ENCODE data around the gene MN1.

MN1 gene

GRCh38 chr22:27725661-27726060 lies 75.9 kb downstream of the MN1 start:
- no peaks in the 10 kb centered on the region for H3K27me3 ChIP-seq (ENCODE audit: insufficient read depth, low read length)
- H3K4me1 ChIP-seq (ENCODE audit: insufficient read depth, low read length): peaks cover 22% of the 10 kb centered on the region
- no peak overlapping the region for H3K27ac ChIP-seq (ENCODE audit: low read length)
- H3K36me3 ChIP-seq (ENCODE audit: insufficient read depth, low read depth, low read length): 0 out of 2 replicates have a peak, but pooled peaks cover 5% of the 10 kb centered on the region
- no peak overlapping the region for H3K4me3 ChIP-seq (ENCODE audit: low read length)
- no peak overlapping the region for H3K9ac ChIP-seq (ENCODE audit: low read depth, low read length)
- no peaks in the 10 kb centered on the region; the same call in 1 of the 2 replicates for H3K9me3 ChIP-seq (ENCODE audit: insufficient read depth, low read depth, low read length)

- Histone ChIP-seq H3K9ac (ENCODE audit: low read depth, low read length) (no peak overlapping the region), H3K36me3 (ENCODE audit: insufficient read depth, low read depth, low read length) (0 out of 2 replicates have a peak, but pooled peaks cover 5% of the 10 kb centered on the region), H3K9me3 (ENCODE audit: insufficient read depth, low read depth, low read length) (no peaks in the 10 kb centered on the region; the same call in 1 of the 2 replicates), H3K27me3 (ENCODE audit: insufficient read depth, low read length) (no peaks in the 10 kb centered on the region), H3K4me1 (ENCODE audit: insufficient read depth, low read length) (peaks cover 22% of the 10 kb centered on the region), H3K27ac (ENCODE audit: low read length) (no peak overlapping the region), H3K4me3 (ENCODE audit: low read length) (no peak overlapping the region)
Measured at GRCh38 chr22:27724709-27725108, 76.8 kb downstream of the MN1 start.

- Histone ChIP-seq H3K9me3 (ENCODE audit: insufficient read depth, low read depth, low read length) (no peaks in the 10 kb centered on the region; the same call in 1 of the 2 replicates), H3K4me3 (ENCODE audit: low read length) (no peak overlapping the region), H3K27me3 (ENCODE audit: insufficient read depth, low read length) (no peaks in the 10 kb centered on the region), H3K36me3 (ENCODE audit: insufficient read depth, low read depth, low read length) (0 out of 2 replicates have a peak, but pooled peaks cover 5% of the 10 kb centered on the region), H3K4me1 (ENCODE audit: insufficient read depth, low read length) (peaks cover 21% of the 10 kb centered on the region), H3K9ac (ENCODE audit: low read depth, low read length) (no peak overlapping the region), H3K27ac (ENCODE audit: low read length) (no peak overlapping the region)
Measured at GRCh38 chr22:27724157-27724556, 77.4 kb downstream of the MN1 start.

GRCh38 chr22:27723708-27724107 lies 77.8 kb downstream of the MN1 start:
- Histone ChIP-seq H3K4me3 (ENCODE audit: low read length) (no peak overlapping the region), H3K27ac (ENCODE audit: low read length) (no peak overlapping the region), H3K27me3 (ENCODE audit: insufficient read depth, low read length) (no peaks in the 10 kb centered on the region), H3K9ac (ENCODE audit: low read depth, low read length) (no peak overlapping the region), H3K36me3 (ENCODE audit: insufficient read depth, low read depth, low read length) (0 out of 2 replicates have a peak, but pooled peaks cover 5% of the 10 kb centered on the region), H3K4me1 (ENCODE audit: insufficient read depth, low read length) (peaks cover 17% of the 10 kb centered on the region), H3K9me3 (ENCODE audit: insufficient read depth, low read depth, low read length) (no peaks in the 10 kb centered on the region; the same call in 1 of the 2 replicates)

- H3K36me3 ChIP-seq (ENCODE audit: insufficient read depth, low read depth, low read length): 0 out of 2 replicates have a peak, but pooled peaks cover 5% of the 10 kb centered on the region
- no peaks in the 10 kb centered on the region for H3K27me3 ChIP-seq (ENCODE audit: insufficient read depth, low read length)
- H3K27ac ChIP-seq (ENCODE audit: low read length): no peak overlapping the region
- H3K9ac ChIP-seq (ENCODE audit: low read depth, low read length): no peak overlapping the region
- H3K4me3 ChIP-seq (ENCODE audit: low read length): no peak overlapping the region
- peaks cover 21% of the 10 kb centered on the region for H3K4me1 ChIP-seq (ENCODE audit: insufficient read depth, low read length)
- no peaks in the 10 kb centered on the region; the same call in 1 of the 2 replicates for H3K9me3 ChIP-seq (ENCODE audit: insufficient read depth, low read depth, low read length)
Measured at GRCh38 chr22:27723158-27723557, 78.4 kb downstream of the MN1 start.

GRCh38 chr22:27720860-27721259 lies 80.7 kb downstream of the MN1 start:
- Histone ChIP-seq H3K27ac (ENCODE audit: low read length) (no peak overlapping the region), H3K36me3 (ENCODE audit: insufficient read depth, low read depth, low read length) (0 out of 2 replicates have a peak, but pooled peaks cover 6% of the 10 kb centered on the region), H3K9ac (ENCODE audit: low read depth, low read length) (no peak overlapping the region)

GRCh38 chr22:27719535-27720227 lies 81.9 kb downstream of the MN1 start:
- Histone ChIP-seq H3K27ac (ENCODE audit: low read length) (no peak overlapping the region), H3K4me1 (ENCODE audit: insufficient read depth, low read length) (peaks cover 8% of the 10 kb centered on the region; the same call in 1 of the 2 replicates), H3K27me3 (ENCODE audit: insufficient read depth, low read length) (no peaks in the 10 kb centered on the region), H3K4me3 (ENCODE audit: low read length) (no peak overlapping the region), H3K9me3 (ENCODE audit: insufficient read depth, low read depth, low read length) (no peaks in the 10 kb centered on the region; the same call in 1 of the 2 replicates), H3K9ac (ENCODE audit: low read depth, low read length) (no peak overlapping the region), H3K36me3 (ENCODE audit: insufficient read depth, low read depth, low read length) (peaks cover 14% of the 10 kb centered on the region; the same call in 1 of the 2 replicates)

More at GRCh38 chr22:27720860-27721259, 80.7 kb downstream of the MN1 start:
- H3K4me3 ChIP-seq (ENCODE audit: low read length): no peak overlapping the region
- no peaks in the 10 kb centered on the region for H3K27me3 ChIP-seq (ENCODE audit: insufficient read depth, low read length)
- H3K4me1 ChIP-seq (ENCODE audit: insufficient read depth, low read length): peaks cover 8% of the 10 kb centered on the region; the same call in 1 of the 2 replicates
- H3K9me3 ChIP-seq (ENCODE audit: insufficient read depth, low read depth, low read length): no peaks in the 10 kb centered on the region; the same call in 1 of the 2 replicates

GRCh38 chr22:27719036-27719347 lies 82.6 kb downstream of the MN1 start:
- no peaks in the 10 kb centered on the region for H3K27me3 ChIP-seq (ENCODE audit: insufficient read depth, low read length)
- H3K4me3 ChIP-seq (ENCODE audit: low read length): no peak overlapping the region
- no peak overlapping the region for H3K27ac ChIP-seq (ENCODE audit: low read length)
- no peaks in the 10 kb centered on the region for H3K9me3 ChIP-seq (ENCODE audit: insufficient read depth, low read depth, low read length)
- no peak overlapping the region for H3K9ac ChIP-seq (ENCODE audit: low read depth, low read length)
- peaks cover 8% of the 10 kb centered on the region; the same call in 1 of the 2 replicates for H3K4me1 ChIP-seq (ENCODE audit: insufficient read depth, low read length)
- peaks cover 19% of the 10 kb centered on the region; the same call in 1 of the 2 replicates for H3K36me3 ChIP-seq (ENCODE audit: insufficient read depth, low read depth, low read length)

GRCh38 chr22:27718186-27719035 lies 83.1 kb downstream of the MN1 start:
- Histone ChIP-seq H3K9ac (ENCODE audit: low read depth, low read length) (no peak overlapping the region), H3K4me1 (ENCODE audit: insufficient read depth, low read length) (peaks cover 8% of the 10 kb centered on the region; the same call in 1 of the 2 replicates), H3K36me3 (ENCODE audit: insufficient read depth, low read depth, low read length) (peaks cover 16% of the 10 kb centered on the region; the same call in 1 of the 2 replicates), H3K27me3 (ENCODE audit: insufficient read depth, low read length) (no peaks in the 10 kb centered on the region), H3K9me3 (ENCODE audit: insufficient read depth, low read depth, low read length) (no peaks in the 10 kb centered on the region), H3K27ac (ENCODE audit: low read length) (no peak overlapping the region), H3K4me3 (ENCODE audit: low read length) (no peak overlapping the region)

- Histone ChIP-seq H3K36me3 (ENCODE audit: insufficient read depth, low read depth, low read length) (peaks cover 16% of the 10 kb centered on the region; the same call in 1 of the 2 replicates), H3K4me1 (ENCODE audit: insufficient read depth, low read length) (peaks cover 8% of the 10 kb centered on the region; the same call in 1 of the 2 replicates), H3K9me3 (ENCODE audit: insufficient read depth, low read depth, low read length) (no peaks in the 10 kb centered on the region), H3K9ac (ENCODE audit: low read depth, low read length) (no peak overlapping the region), H3K27me3 (ENCODE audit: insufficient read depth, low read length) (no peaks in the 10 kb centered on the region), H3K4me3 (ENCODE audit: low read length) (no peak overlapping the region), H3K27ac (ENCODE audit: low read length) (no peak overlapping the region)
Measured at GRCh38 chr22:27717094-27717493, 84.5 kb downstream of the MN1 start.

- Histone ChIP-seq H3K36me3 (ENCODE audit: insufficient read depth, low read depth, low read length) (peaks cover 16% of the 10 kb centered on the region; the same call in 1 of the 2 replicates), H3K4me1 (ENCODE audit: insufficient read depth, low read length) (peaks cover 8% of the 10 kb centered on the region; the same call in 1 of the 2 replicates), H3K27me3 (ENCODE audit: insufficient read depth, low read length) (no peaks in the 10 kb centered on the region), H3K9ac (ENCODE audit: low read depth, low read length) (no peak overlapping the region), H3K4me3 (ENCODE audit: low read length) (no peak overlapping the region), H3K27ac (ENCODE audit: low read length) (no peak overlapping the region), H3K9me3 (ENCODE audit: insufficient read depth, low read depth, low read length) (no peaks in the 10 kb centered on the region)
Measured at GRCh38 chr22:27716074-27716473, 85.5 kb downstream of the MN1 start.
